Activated CD8-positive, alpha-beta memory T cell treated with anti-CD3 and anti-CD28 coated beads, Interleukin-2, amount 50 U/mL, for 24 hours (primary cell): Measurements from ENCODE around the gene PROKR1.

Experiments used
- DNase-seq: peaks from one replicate; pipeline ENCODE4 v3.0.0-alpha.2; 2020; ENCODE audit errors: extremely low read depth

The PROKR1 gene

DNA sequence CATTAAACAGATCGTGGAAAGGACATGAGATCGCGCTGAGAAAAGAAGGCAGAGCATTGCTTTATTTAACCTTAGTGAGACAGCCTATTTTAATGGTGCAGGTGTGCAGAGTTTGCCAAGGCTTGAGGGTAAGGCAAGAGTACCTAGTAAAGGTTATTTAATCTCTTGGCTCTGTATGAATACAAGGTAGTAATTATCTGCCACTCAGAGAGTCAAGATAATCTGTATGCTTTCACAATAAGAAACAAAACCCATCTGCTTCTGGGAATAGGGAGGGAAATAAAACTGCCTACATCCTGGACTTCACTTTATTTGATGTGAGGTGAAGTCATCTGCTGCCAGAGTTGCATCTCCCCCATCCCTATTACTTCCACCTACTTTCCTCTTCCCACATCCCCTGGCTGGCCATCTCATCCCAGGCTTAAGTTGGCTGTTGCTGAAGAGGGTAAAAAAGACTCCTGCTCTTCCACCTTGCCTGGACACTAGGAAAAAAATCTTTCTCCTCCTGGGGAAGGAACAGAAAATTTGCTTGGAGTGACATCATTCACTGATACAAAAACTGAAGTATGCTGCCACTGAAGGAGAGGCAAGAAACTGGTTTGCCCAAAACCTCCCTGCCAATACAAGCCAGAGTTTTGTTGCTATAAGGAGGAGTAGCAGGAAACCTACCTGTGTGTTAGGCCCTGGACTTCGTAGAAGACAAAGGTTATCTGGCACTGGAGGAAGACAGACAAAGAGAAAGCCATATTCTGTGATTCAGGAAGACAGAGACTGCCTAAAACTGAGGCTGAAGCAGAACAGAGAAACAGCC is 55.4 kb downstream of the PROKR1 start:
- no peak for DNase-seq

DNA sequence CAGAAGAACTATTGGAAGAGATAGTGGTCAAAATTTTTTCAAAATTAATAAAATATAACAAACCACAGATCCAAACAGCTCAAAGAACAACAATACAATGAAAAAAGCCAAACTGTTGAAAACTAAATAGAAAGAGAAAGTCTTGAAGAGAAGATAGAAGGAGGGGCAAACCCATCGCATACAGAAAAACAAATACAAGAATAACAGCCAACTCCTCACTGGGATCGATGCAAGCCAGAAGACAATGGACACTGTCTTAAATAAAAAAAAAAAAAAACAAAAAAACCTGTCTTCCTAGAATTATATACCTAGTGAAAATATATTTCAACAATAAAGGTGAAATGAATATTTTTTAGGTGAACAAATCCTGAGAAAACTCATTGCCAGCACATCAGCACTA is 57.2 kb downstream of the PROKR1 start:
- DNase-seq: no peak

DNA sequence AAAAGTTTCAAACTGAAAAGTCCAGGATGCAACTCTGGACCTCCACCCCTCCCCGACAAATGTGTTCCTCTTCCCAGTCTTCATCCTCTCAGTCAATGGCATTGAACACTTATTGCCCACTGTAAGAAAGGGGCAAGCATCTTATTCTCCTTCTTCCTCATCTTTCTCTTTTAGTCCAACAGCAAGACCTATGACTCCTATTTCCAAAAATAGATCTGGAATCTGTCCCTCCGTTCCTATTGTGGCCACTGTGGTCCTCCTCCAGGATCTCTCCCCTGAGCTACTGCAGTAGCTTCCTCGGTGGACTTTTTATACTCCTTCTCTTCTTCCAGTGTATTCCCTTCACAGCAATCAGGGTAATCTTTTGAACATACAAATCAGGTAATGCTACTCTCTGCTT is 63.3 kb downstream of the PROKR1 start:
- DNase-seq: no peak
